Neural crest cell (in vitro differentiated cells): Measurements from ENCODE around the gene ARMH1. TPM values are rescaled to one million over a fixed set of nuclear protein-coding genes. Genes with fewer than 3 reads are reported as not detected.

Experiments used
- DNase-seq: peaks from one replicate; pipeline ENCODE4 v3.0.0; 2021; ENCODE audit warnings: low read depth, mixed read lengths, low spot score
- H3K27ac Mint-ChIP-seq: one replicate; pipeline ENCODE4 v1.8.0; 2021; ENCODE audit warnings: mild to moderate bottlenecking, mixed read lengths; ENCODE audit not compliant: unreplicated experiment
- H3K27me3 Mint-ChIP-seq: 2 replicates; pipeline ENCODE4 v1.8.0; 2021; ENCODE audit warnings: low read depth, mild to moderate bottlenecking, mixed read lengths
- H3K36me3 Mint-ChIP-seq: 2 replicates; pipeline ENCODE4 v1.8.0; 2021; ENCODE audit warnings: low read depth, mild to moderate bottlenecking, mixed read lengths
- H3K4me1 Mint-ChIP-seq: 2 replicates; pipeline ENCODE4 v1.8.0; 2021; ENCODE audit warnings: mixed read lengths
- H3K4me3 Mint-ChIP-seq: one replicate; pipeline ENCODE4 v1.8.0; 2021; ENCODE audit warnings: mild to moderate bottlenecking, mixed read lengths
- H3K9me3 Mint-ChIP-seq: 2 replicates; pipeline ENCODE4 v1.8.0; 2021; ENCODE audit warnings: mixed read lengths
- CTCF ChIP-seq: fragments of 200-600 bp; sonication (generic); conservative IDR thresholded peaks from 2 replicates; pipeline ENCODE4 v1.5.0; 2021; ENCODE audit warnings: antibody characterized with exemption, mild to moderate bottlenecking
- total RNA-seq: library from RNA; stranded (reverse); gene quantifications from 2 replicates; pipeline ENCODE4 v1.2.1, GENCODE V29; 2021

Gene ARMH1
- total RNA-seq, 1 donor from 2014 or later: 5.6 TPM

DNA sequence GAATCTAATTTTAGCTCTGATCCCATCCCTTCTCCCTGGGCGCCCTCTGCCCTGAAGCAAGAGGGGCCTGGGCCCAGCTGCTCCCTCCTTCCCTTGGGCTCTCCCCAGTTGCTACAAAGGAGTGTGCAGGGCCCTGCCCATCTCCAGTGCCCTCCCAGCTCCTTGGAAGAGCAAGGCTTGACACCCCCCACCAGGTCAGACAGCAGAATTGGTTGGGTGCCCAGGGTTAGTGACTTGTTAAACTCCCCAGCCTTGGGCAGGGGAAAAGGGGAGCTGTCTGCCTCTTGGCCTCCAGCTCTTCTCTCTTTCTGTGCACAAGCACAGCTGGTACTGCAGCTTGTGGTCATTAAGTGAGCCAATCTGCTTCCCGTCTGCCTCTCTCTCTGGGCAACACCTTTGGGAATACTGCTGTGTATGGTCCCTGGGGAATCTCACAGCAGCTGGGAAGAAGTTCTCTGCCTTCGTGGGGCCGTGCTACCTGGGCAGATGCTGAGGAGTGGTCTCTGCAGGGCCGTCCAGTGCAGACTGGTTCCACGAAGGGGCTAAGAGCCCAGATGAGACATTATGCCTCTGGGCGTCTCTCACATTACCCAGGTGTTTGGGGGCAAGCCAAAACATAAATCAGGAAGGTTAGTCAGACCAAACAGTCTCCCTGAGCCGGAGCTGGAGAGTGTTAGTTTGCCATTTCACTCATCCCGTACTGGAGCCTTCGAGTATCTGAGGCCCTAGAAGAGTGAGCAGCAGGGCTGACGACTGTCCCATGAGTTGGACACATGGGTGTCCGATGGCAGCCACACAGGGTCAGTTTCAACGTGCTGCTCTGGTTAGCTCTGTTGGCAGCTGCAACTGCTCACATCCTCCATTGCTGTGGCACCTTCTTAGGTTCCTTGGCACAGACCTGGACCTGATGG, 37.6 kb upstream of the ARMH1 start:
- TF ChIP-seq CTCF: no peak
- no peak for DNase-seq
- no peaks in the 10 kb centered on the region for H3K27me3 Mint-ChIP-seq
- peaks cover 67% of the 10 kb centered on the region for H3K4me1 Mint-ChIP-seq
- peak overlapping the region; percentile 87 for H3K27ac Mint-ChIP-seq
- peaks cover 13% of the 10 kb centered on the region for H3K36me3 Mint-ChIP-seq
- H3K4me3 Mint-ChIP-seq: peak overlapping the region; percentile 71
- no peaks in the 10 kb centered on the region for H3K9me3 Mint-ChIP-seq

GRCh38 chr1:44637702-44638411, 36.7 kb upstream of the ARMH1 start:
- TF ChIP-seq CTCF: no peak
- H3K9me3 Mint-ChIP-seq: no peaks in the 10 kb centered on the region
- no peaks in the 10 kb centered on the region for H3K27me3 Mint-ChIP-seq
- peaks cover 63% of the 10 kb centered on the region for H3K4me1 Mint-ChIP-seq
- DNase-seq: no peak
- H3K27ac Mint-ChIP-seq: peak overlapping the region; percentile 87
- H3K4me3 Mint-ChIP-seq: peak overlapping the region; percentile 71
- H3K36me3 Mint-ChIP-seq: peaks cover 14% of the 10 kb centered on the region

- no peak for DNase-seq
- Mint-ChIP-seq H3K36me3 (peaks cover 10% of the 10 kb centered on the region), H3K27ac (no peak overlapping the region), H3K4me3 (no peak overlapping the region), H3K27me3 (no peaks in the 10 kb centered on the region), H3K4me1 (peaks cover 39% of the 10 kb centered on the region), H3K9me3 (no peaks in the 10 kb centered on the region)
- no peak for TF ChIP-seq CTCF
Measured at GRCh38 chr1:44640200-44640853, 34.2 kb upstream of the ARMH1 start.

GRCh38 chr1:44641126-44642102, 33.1 kb upstream of the ARMH1 start:
- no peak for DNase-seq
- Mint-ChIP-seq H3K9me3 (no peaks in the 10 kb centered on the region), H3K4me3 (peak overlapping the region; percentile 31), H3K4me1 (peaks cover 31% of the 10 kb centered on the region), H3K36me3 (peaks cover 5% of the 10 kb centered on the region), H3K27me3 (no peaks in the 10 kb centered on the region), H3K27ac (peak overlapping the region; percentile 53)
- no peak for TF ChIP-seq CTCF
